GM21619 (cell line): ENCODE measurements around the gene ZBTB8A.
"Not testable (repeated sequence)": the region's sequence is repeated elsewhere in the genome, so short reads cannot be mapped to it uniquely, and the experiment has no call there.

Experiments used
- ATAC-seq: cut with Tn5 transposase; IDR thresholded peaks from one replicate; pipeline ENCODE4 v1.9.1; 2021; ENCODE audit not compliant: unreplicated experiment

ZBTB8A gene

DNA sequence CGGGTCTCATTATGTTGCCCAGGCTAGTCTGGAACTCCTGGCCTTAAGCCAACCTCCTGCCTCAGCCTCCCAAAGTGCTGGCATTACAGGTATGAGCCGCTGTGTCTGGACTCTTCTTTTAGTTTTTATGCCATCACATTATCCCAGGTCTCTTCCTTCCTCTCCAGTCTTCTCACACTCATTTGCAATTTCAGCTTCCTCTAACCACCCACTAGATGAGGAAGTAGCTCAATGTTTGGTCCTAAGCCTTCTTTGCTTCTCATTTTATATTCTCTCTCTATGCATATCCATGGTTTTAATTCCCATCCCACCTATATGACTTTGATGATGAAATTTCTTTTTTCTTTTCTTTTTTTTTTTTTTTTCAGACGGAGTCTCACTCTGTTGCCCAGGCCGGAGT lies 3.1 kb upstream of the ZBTB8A start:
- no peak for ATAC-seq

GRCh38 chr1:32536764-32537163 lies 2.5 kb upstream of the ZBTB8A start:
- ATAC-seq = no peak

DNA sequence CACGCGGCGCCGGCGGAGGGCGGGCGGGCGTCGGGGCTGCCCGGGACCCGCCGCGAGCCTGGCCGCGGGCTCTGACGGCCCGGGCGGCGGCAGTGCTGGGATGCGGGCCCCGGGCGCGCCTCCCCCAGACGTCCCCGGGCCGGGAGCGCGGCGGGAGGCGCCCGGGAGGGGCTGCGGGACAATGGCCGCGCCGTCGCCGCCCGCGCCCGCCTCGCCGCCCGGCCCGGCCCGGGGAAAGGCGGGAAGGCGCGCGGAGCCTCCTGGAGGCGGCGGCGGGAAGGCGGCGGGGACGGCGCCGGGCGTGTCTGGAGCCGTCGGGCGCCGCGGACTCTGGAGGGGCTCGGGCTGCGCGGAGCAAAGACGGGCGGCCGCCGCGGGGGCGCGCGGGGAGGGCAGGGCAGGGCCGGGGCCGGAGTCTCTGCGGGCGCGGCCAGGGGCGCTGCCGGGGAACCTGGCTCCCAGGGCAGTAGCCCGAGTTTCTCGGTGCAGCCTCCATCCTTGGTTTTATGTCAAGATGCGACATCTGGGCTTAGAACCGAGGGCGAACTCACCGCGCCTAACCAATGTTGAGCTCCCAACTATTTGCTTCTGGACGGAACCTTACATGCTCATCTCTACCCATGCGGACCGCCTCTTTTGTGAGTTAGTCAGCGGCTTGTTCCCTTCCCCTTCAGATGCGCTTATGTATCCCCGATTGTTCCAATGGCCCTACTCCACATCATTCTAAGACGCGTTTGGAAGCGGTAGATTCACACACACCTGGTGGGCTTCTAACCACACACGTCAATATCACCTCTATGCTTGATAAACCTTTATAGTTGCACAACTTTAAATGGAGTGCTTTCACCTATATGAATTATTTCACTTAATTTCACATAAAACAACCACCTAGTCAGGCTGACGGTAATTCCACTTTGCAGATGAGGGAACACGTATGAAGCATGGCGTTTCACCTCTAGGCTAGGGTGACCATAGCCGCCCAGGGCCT lies 651 bp downstream of the ZBTB8A start:
- ATAC-seq = no peak

- no peak for ATAC-seq
Observed at GRCh38 chr1:32540605-32541004, 1.4 kb downstream of the ZBTB8A start.

DNA sequence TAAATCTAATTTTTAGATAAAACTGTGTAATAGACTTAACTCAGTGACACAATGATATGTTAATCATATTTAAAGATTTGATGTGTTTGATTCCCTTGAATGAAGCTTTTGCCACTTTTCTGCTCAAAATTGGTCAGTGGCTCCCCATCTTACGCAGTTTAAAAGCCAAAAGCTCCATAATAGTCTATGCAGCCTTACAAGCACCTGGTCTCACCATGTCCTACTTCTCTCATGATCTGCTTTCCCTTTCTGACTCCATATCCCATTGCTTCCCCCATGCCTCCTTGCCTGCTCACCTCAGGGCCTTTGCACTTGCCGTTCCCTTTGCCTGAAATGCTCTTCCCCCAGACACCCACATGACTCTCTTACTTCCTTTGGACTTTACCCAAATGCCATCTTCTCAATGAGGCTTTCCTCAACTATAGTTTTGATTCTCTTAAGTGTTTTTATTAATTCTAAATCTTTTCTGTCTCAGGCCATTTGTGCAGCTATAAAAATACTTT lies 1.9 kb downstream of the ZBTB8A start:
- no peak for ATAC-seq

- ATAC-seq = no peak
Observed at GRCh38 chr1:32546611-32547010, 7.4 kb downstream of the ZBTB8A start.

DNA sequence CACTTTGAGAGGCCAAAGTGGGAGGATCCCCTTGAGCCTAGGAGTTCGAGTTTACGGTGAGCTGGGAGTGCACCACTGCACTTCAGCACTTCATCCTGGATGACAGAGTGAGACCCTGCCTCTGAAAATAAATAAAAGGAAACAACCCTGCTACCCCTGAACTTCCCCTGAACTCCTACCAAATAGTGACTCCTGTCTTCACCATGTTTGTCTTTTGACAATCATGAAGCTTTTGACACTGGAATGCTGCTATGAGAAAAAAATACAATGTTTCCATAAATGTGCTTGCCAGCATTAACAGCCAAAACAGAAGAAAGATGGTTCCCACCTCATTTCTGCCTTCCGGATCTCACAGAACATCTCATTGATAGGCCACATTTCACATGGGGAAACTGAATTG lies 10.4 kb downstream of the ZBTB8A start:
- ATAC-seq = no peak

- no peak for ATAC-seq
Observed at GRCh38 chr1:32554288-32554687, 15.1 kb downstream of the ZBTB8A start.

DNA sequence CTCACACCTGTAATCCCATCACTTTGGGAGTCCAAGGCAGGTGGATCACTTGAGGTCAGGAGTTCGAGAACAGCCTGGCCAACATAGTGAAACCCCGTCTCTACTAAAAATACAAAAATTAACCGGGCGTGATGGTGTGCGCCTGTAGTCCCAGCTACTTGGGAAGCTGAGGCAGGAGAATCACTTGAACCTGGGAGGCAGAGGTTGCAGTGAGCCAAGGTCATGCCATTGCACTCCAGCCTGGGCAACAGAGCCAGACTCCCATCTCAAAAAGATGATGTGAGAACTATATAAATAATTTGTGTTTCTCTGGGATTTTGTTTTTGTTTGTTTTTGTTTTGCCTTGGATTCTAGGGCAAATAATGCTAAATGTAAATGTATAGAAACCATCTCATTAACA lies 17.8 kb downstream of the ZBTB8A start:
- ATAC-seq = not testable (repeated sequence)

DNA sequence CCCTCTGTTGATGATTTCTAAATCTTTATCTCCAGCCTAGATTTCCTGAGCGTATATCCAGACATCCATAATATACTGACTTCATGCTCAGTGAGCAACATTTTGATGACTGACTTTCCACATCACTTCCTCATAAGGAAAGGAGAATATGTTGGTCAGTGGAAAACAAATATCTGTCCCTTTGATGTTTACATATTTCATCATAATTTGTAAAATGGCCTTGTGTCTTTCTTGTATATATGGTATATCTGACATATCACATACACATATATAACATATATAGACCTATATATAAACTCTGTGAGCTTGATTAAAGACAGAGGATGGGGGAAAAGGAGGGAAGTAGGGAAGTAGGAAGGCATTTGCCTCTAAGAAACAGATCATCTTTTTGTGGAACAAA lies 18.6 kb downstream of the ZBTB8A start:
- no peak for ATAC-seq

DNA sequence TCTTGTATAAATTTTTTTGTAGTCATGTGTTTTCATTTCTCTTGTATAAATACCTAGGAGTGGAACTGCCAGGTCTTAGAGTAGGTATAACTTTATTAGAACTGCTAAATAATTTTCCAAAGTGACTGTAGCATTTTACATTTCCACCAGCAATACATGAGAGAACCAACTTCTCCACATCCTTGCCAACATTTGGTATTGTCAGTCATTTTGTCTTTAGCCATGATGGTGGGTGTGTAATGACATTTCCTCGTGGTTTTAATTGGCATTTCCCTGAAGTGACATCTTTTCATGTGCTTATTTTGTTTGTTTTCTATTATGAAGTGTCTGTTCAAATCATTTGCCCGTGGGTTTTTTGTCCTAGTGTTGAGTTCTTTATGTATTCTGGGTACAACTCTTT lies 29.7 kb downstream of the ZBTB8A start:
- no peak for ATAC-seq

- ATAC-seq = no peak
Observed at GRCh38 chr1:32580348-32581017, 41.3 kb downstream of the ZBTB8A start.

DNA sequence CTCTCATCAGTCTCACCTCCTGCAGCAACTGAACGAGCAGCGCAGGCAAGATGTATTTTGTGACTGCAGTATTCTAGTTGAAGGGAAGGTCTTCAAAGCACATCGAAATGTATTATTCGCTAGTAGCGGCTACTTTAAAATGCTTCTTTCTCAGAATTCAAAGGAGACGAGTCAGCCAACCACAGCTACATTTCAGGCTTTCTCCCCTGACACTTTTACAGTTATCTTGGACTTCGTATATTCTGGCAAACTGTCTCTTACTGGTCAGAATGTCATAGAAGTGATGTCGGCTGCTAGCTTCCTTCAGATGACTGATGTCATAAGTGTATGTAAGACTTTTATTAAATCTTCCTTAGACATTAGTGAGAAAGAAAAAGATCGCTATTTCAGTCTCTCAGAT lies 53.7 kb downstream of the ZBTB8A start:
- ATAC-seq = no peak

GRCh38 chr1:32600034-32600433 lies 60.8 kb downstream of the ZBTB8A start:
- ATAC-seq = no peak

DNA sequence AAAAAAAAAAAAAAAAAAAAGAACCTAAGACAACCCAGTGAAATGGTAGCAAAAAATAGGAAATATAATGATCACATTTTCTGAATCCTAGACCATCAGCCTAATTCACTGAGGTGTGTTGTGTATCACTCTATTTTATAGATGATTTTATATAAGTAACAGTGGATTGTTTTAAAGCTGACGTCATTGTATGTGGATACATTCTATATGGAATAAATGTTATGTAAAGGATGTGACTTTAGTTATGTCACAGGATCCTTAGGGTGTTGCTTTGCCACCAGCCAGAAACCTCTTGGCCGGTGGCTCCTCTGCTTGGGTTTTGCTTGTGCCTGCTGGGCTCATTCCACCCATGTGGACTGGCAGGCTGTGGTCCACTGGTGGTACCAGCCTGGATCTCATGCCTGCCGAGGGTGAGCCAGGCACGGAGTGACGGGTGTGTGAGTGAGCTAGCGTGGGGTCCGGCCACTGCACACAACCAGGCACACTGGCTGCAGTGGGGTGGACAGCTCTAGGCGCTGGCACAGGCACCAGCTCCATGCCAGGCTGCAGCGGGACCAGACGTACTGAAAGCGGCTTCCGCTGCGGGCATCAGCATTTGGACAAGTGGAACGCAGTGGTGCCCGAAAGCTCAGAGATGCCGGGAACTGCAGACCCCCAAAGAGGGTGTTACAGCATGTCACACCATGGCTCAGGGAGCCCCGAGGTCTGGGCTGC lies 66.6 kb downstream of the ZBTB8A start:
- no peak for ATAC-seq

DNA sequence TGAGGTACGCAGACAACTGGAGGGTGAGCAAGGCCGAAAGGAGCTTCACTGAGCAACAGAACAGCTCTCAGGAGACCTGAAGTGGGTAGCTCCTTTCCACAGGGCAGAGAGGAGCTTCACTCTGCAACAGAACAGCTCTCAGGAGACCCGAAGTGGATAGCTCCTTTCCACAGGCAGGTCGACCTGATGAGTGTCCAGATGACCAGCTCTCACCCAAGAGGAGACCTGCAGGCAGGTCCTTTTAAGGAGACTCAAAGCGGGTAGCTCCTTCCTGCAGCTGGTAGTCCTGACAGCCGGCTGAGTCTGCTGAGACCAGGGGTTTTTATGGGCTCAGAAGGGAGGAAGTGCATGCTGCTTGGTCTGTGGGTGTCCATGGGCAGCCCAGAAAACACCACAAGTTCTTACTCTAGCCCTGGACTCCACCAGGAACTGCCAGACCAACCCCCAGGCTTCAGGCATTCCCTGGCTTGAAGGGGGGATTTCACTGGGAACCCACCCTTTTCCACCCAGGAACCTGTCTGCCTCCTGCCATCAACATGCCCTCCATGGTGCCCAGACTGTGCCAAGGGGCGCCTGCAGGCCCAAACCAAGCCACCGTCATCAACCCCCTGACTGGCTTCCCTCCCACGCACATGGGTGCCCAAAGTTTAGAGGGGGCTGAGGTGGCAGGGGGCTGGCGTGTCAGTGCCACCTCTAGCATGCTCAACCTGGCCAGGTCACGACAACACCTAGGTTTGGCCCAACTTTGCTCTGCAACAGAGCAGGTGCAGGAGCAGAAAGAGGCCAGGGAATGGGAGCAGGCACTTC lies 67.5 kb downstream of the ZBTB8A start:
- ATAC-seq = no peak

- ATAC-seq = no peak
Observed at GRCh38 chr1:32609180-32609579, 70.0 kb downstream of the ZBTB8A start.

- no peak for ATAC-seq
Observed at GRCh38 chr1:32611859-32612188, 72.6 kb downstream of the ZBTB8A start.

GRCh38 chr1:32612189-32612881 lies 73.1 kb downstream of the ZBTB8A start:
- ATAC-seq = peak; percentile 88

GRCh38 chr1:32613472-32613871 lies 74.2 kb downstream of the ZBTB8A start:
- no peak for ATAC-seq
